HG03060 (cell line): ENCODE measurements around the gene HSDL1.

Experiments
- ATAC-seq: cut with Tn5 transposase; IDR thresholded peaks from one replicate; pipeline ENCODE4 v1.9.1; 2021; ENCODE audit warnings: low read depth, moderate number of reproducible peaks; ENCODE audit not compliant: unreplicated experiment

Gene HSDL1

DNA sequence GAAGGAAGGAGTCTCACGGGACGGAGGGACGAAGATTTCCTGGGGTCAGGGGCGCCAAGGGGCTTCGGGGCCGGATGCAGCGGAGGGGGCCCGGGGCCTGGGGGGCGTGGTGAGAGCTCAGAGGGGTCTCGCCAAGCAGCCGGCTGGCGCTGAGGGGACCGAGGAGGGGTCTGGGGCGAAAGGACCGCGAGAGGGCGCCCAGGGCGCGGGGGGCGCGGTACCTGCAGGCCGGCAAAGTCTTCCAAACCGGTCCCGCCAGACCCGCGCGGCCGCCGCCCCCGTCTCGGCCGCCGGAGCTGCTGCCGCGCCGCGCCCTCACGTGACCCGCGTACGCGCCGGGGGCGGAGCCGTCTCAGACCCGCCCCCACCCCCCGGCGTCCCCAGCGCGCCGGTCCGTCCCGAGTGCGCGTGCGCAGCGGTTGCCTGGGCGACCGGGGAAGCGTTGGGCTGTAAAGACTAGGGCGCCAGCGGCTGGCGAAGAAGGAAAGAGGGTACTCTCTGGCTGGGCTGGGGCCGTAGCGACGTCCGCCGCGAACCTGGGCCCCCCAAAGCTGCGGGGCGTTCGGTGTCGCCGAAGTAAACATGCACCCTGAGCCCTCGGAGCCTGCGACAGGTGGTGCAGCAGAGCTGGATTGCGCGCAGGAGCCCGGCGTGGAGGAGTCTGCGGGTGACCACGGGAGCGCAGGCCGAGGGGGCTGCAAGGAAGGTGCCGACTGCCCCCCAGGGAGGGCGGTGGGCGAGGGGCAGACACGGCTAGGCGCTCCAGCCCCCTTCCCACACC, at the start of gene HSDL1, which contains the start of gene DNAAF1:
TSS of gene HSDL1 (minus strand) at position 319 of the 781 bp plus-strand sequence. CDS start 13,856 bp downstream, outside the sequence.
TSS of gene DNAAF1 (plus strand) at position 450 of the 781 bp plus-strand sequence. CDS start at position 583, 133 bp downstream.
- no peak for ATAC-seq

DNA sequence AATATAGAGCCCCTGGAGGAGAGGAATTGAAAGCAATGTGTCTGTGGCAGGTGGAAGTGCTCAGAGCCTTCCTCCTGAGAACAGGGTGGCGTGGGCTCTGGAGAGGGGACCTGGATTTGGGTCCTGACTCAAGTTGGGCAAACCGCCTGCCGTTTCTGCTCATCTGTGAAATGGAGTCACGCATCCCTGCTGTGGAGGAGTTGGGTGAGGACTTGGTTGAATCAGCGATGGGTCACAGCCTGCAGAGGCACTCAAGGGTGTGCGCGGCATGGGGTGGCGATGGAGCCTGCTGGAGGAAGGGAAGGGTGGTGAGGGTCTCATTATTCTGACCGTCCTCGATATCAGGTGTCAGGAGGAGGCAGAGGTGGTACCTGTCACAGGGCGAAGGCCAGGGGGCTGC, 49.0 kb upstream of the HSDL1 start:
- no peak for ATAC-seq

DNA sequence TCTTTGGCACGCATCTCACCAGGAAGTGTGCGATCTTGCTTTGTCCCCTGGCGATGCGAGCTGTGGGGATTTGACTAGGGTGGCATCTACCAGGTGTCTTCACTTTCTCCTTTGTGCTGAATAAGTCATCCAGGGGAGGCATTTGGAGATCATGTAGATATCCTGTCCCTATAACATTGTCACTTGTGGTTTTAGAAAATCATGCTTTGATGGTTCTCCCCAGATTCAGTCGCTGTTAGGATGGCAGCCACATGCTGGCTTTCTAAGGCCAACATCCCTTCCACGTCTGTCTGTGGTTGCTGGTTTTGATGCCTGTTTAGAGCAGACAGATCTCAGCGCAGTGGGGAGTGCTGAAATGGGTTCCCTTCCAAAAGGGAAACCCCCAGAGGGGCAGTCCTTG, 48.5 kb upstream of the HSDL1 start:
- no peak for ATAC-seq

DNA sequence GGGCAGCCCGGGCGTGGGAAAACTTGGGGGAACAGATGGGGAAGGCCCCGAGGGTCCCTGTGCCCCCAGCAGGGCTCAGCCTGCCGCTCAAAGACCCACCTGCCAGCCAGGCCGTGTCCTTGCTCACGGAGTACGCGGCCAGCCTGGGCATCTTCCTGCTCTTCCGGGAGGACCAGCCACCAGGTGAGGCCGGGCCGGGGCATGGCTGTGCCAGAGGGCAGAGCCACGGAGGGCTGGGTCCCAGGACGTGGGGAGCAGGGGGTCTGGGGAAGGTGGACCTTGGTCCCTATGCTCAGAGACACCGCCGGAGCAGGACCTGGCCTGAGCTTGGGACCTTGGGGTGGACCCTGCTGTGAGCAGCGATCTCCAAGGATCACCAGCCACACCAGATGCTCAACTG, 46.5 kb upstream of the HSDL1 start:
- no peak for ATAC-seq

DNA sequence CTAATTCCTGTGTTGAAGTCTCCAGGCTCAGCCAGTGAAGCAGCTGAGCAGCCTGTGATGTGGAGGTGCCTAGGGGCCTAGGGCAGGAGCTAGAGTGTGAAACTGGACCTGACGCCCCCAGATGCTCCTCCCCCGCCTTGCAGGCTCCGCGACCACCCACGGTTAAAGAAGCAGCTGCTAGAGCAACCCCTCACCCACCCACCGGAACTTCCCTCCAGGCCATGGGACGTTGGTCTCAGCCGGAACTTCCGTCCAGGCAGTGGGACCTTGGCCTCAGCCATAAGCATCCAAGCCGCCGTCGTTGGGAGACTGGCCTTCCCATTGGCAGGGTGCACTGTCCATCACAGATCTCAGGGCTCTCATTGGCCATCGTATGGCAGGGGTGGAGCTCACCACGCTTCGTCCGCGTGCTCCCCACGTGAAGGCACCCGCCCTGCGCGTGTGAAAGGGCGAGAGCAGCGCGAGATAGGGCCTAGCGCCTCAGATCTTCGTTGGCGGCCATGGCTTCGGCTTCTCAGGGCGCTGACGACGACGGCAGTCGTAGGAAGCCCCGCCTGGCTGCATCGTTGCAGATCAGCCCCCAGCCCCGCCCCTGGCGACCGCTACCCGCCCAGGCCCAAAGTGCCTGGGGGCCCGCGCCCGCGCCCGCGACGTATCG, 45.9 kb upstream of the HSDL1 start, which contains the start of gene ADAD2:
TSS of gene ADAD2 (plus strand) at position 427 of the 658 bp plus-strand sequence. CDS start at position 501, 74 bp downstream.
- ATAC-seq, result no peak

DNA sequence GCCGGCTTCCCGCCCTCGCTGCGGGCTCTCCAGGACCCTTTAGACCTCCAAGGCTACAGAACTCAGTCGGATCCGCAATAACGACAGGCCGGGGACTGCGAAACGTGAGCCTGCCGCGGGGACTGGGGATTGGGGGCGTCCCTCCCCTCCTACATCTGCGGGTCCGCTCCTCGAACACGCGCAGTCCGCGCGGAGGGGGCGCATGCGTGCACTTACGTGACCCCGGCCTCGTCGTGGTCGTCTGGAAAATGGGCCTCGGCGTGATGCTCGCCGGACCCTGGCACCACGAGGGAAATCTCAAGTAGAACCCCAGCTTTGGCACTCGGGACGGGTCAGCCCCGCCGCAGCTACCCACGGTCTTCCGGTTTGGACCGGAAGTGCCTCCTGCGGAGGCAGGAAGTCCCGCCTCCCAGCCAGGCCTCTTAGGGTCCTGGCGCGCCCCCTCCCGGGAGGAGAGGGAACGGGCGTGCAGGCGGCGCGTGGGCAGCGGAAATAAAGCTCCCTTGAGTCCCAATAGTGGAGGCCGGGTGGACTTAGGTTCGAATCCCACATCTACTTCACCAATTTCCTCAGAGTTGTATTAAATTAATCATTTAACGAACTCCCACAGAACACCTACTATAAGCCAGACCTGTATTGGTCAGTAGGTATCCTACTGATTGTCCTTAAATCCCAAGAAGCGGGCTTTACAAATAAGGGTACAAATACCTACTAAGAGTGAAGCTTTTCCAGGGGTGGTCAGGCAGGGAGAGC, 41.9 kb upstream of the HSDL1 start, which contains the start of gene TAF1C:
TSS of gene TAF1C (minus strand) at position 373 of the 753 bp plus-strand sequence. CDS start 2,069 bp downstream, outside the sequence.
- ATAC-seq, result peak; percentile 68

DNA sequence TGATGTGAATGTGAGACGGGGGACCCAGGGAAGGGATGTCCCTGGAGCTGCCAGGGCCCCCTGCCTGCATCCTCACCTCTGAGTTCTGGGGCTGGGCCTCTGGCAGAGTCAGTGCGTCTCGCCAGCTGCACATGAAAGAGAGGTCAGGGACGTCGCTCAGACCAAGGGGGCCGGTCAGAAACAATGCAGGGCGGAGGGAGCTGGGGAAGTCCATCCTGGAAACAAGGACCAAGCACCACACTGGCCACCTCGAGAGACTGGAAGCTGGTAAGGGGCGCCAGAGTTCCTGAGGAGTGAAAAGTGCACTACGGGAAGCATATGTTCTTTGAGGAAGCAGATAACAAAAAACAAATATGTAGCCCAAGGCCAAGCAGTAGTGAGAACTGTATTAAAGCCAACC, 39.8 kb upstream of the HSDL1 start:
- ATAC-seq, result no peak

DNA sequence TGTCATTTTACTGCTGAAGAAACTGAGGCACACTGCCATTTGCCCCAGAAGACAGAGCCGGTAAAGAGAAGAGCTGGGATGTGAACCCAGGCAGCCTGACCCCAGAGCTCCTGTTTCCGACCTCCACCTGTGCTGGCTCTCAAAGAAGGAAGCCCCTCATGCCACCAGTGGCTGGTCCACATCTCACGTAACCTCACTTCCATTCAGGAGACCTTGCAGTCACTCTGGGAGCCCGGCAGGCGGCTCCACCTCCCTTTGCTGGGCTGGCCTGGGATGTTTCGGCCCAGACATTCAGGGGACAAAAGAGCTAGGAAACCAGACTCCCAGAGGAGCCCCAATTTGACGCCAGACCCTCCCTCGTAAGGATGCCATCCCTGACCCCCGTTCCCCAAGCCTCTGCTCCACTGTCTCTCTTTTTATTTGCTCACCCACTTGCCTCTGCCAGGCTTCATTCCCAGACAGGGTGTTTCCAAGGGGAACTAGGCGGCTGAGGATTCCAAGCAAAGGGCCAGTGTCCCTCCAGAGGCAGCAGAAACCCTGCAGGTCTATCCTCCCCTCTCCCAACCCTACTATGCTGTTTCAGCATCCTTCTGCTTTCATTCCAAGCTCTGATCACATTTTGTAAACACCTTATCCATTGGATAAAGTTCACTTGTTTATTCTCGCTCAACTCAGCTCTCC, 39.1 kb upstream of the HSDL1 start:
- no peak for ATAC-seq

DNA sequence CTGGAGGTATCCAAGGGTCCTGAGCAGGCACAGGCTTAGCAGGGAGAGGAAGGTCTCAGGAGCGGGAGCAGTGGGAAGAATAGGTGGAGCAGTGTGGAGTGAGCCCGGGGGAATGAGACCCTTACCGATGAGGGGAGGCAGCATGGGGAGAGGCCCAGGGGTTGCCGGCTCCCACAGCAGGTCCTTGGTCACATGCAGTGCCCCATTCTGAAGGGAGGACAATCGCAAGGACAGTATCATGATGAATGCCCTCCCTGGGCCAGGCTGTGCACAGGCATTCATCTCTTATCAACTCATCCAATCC, 38.5 kb upstream of the HSDL1 start:
- no peak for ATAC-seq

DNA sequence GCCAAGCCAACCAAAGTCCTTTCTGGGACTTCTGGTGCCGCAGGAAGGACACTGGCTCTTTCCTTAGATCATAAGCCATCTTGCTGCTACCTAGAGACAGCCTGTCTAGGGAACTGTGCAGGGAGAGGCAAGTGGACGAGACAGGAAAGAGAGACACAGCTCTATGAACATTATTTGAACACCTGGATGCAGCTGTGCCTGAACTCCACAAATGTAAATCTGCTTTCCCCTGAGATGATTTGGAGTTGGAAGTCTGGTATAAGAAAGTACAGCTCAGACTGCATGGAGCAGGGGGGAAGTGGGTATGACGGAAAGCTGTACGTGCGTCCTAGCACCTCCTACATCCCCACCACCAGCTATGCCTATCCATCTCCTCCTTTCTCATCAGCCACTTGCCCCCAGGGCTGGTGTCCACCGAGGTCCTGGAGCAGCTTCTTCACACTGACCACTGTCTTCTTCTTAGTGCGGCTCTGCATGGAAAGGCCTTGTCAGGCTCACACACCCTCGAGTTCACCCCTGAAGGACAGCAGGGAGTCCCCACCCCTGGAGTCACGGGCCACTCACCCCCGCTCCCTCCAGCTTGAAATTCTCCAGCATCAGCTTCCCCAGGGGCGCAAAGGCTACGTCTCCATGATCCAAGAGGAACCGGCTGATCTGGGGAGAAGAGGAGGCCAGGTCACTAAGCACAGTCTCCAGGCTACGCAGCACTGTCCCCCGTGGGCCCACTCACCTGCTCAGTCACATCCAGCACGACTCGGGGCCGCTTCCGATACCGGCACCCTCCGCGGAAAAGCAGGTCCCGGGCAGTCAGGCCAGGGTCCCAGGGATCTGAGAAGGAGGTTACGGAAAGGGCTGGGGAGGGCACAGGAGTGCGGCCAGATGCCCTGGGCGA, 37.9 kb upstream of the HSDL1 start:
- no peak for ATAC-seq

DNA sequence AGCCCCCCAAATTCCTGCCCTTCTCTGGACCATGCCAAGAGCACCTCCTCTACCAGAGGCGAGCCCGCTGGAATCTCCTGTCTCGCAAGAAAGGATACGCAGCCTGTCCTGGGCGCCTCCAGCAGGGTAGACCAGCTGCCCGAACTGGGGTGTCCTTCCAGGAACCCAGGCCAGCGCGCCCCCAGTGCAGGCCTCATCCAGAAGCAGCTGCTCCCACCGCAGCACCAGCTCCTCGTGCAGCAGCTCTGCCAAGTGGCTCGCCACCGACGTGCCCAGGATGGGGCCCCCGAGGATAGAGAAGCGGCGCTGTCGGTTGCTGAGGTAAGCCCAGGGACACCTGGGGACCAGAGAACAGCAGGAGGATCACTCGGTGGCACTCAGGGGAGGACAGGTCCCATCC, 37.1 kb upstream of the HSDL1 start:
- ATAC-seq, result no peak

DNA sequence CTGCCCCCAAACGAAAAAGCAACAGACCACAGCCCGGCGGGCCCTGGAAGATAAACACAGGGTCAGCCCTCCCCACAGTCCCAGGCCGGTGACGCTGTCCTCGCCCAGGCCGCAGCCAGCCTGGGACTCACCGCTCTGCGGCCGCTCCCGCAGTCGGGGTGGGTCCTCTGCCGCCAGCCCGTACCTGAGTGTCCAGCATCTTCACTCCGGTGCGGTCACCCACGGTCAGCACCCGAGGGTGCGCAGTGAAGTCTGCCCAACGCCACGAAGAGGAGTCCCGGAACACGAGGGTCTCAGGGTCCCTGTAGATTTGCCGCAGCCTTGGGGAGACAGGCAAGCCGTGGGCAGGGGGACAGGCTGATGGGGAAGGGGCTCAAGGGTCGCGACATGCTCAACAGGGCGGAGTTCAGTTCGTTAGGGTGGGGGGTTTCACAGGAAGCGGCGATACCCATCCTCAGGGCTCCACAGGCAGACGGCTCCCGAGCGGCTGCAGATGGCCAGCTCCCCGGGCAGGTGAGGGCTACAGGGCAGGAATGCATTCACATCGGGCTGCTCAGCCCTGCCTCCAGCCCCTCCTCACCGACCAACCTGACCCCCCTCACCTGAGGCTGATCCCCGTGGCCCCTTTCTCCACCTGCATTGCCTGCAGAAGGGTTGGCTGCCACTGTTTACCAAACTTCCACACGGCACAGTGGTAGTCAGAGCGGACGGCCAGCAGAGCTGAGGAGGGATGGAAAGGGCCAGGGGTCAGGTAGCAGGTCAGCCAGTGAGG, 36.4 kb upstream of the HSDL1 start:
- no peak for ATAC-seq

DNA sequence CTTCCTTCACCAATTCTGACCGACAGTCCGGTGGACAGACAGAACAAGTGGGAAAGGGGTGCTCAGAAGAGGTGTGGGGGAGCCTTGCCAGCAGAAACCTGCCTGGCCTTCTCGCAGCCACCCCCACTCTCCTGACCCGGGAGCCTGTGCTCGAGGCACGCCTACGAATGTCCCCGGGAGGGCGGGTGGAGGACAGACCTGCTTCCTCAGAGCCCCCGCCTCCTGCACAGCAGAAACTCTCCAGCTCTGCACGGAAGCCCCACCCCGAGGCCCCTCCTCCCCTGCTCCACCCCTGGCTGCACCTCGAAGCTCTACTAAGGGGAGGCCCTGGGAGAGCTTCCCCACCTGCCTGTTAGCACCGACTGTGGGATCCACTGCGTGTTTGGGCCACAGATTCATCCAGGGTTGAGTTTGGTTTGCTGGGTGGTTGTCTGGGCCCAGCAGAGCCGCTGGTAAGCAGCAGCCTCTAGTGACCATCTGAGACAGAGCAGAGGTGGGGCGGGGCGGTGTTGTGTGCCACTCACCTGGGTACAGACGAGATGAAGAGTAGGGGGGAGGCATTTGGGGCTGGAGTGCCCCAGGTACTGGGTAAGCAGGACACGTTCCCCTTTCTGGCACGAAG, 35.7 kb upstream of the HSDL1 start:
- ATAC-seq, result no peak

DNA sequence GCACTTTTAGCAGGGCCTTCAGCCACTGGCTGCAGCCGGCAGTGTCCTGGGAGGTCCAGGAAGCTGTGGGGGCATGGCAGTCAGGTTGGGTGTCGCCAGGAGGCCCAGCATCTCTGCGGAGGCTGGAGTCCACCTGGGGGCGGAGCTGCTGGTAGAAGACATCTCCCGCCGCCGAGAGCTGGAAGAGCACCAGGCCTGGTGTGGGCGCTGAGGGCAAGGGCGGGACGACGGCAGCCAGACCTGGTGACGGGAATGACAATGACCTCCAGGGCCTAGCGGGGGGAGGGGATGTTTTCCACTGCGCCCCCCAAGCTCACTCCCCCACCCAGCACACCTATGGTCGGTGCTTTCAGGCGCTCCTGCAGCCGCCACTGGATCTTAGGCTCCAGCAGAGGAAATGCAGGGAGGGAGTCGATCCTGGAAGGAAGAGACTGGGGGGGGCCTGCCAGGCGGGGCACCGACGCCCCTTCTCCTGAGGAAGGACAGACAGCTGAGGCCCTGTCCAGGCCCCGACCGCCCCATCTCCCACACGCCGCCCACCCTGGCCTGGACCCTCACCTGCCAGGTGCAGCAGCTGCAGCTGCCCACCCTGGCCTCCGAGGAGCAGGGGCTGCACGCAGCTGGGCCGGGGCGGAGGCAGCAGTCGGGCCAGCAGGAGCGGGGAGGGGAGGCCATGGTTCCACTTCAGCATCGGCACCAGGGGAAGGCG, 34.8 kb upstream of the HSDL1 start:
- no peak for ATAC-seq

DNA sequence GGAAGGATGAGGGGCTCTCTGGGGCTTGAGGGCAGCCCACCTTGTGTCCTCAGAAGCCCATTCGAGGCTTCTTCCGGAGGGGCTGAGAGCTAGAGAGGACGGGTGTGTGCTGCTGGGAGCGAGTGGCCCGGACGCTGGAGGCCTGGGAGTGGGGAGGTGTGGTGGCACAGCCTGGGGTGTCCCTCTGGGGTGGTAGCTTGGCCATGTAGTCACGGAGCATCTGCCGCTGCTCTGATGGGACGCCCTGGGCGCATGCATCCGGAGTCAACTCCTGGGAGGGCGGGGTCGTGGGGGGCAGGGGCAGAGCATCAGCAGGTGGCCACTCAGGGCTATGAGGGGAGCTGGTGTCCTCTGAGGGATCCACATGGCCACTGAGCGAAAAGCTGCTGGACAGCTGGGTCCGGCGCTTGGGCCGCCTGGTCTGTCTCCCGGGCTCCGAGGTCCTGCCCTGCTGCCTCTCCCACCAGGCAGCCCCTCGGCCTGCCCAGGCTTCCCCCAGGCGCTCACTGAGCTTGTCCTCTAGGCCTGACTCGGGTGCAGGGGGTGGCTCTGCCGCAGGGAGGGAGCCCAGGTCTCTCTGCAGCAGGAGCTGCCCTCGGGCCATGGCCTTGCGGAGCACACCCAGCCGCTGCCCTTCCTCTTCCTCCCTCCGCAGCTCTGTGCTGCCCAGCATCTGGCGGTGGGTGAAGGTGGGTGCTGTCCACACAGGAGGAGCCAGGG, 34.1 kb upstream of the HSDL1 start:
- ATAC-seq, result no peak

DNA sequence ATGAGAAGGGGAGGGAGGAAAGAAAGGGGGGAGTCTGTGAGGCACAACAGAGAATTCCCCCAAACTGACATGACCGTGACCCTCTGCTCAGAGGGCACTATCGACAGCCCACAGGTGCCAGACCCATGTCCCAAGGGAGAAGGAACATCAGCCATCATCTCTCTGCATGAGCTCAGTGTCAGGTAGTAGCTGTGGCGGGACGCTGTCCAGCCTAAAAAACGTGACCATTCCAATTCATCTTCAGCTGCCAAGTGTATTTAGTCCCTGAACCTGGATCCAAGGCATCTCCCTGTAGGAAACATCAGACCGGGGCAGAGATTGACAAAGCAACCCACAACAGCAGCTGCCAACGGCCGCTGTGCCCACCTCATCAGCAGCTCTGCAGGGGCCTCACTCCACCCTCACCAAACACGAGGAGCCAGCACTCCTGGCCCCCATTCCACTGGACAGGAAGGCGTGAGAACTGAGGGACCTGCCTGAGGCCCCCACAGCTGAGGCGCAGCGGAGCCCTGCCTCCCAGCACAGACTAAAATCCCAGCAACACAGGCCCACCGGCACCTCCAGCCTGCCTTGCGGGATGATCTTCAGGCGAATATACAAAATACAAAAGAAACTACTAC, 33.3 kb upstream of the HSDL1 start:
- no peak for ATAC-seq

DNA sequence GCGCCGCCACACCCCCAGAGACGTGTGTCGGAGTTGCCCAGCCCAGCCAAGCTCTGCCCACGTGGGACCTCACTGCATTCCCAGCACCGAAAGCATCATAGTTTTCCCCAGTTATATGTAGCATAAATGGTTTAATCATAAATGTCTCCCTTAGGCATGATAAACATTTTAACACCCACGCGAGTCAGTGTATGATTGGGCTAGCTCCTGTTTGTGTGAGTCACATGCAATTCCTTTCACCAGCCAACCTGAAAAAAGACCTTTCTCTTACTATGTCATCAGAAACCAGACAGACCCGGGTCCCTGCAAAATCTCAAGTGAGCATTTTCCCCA, 32.7 kb upstream of the HSDL1 start:
- ATAC-seq, result no peak
